ENCODE results near the gene GASK1A. TPM values are rescaled to one million over a fixed set of nuclear protein-coding genes. Genes with fewer than 3 reads are reported as not detected.

GASK1A gene
- total RNA-seq, 1 experiment from 2014 or later = 5.4 TPM

DNA sequence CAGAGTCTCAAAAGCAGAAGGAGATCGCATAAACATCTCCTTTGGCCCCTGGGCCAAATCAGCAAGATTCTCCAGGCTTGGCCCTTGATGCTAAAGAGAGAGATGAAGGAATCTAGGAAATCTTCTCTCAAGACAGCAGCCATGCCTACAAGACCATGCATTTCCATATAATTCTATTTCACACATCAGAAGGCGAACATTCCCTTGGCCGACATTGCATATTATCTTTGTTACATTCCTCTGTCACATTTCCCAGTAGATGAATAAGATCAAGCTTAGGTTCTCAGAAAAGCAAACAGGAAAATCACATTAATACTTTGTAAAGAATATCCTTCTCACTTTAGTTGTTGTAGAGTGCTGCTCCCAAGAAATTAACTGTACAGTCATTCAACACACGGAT, 21.3 kb downstream of the GASK1A start:
- Mint-ChIP-seq H3K4me3 (no peak overlapping the region), H3K27ac (no peak overlapping the region), H3K4me1 (peaks cover 3 to 11% of the 10 kb centered on the region in 2 experiments; a peak in 2 of 4 replicates), H3K36me3 (ENCODE audit: insufficient read depth in 1 of 3, low read depth in 3 of 3) (no peaks in the 10 kb centered on the region; a peak in 1 of 7 replicates), H3K27me3 (ENCODE audit: low read depth) (no peaks in the 10 kb centered on the region; the same call in 1 of the 2 replicates), H3K9me3 (no peaks in the 10 kb centered on the region)
- no peak overlapping the region for H2BK120ac ChIP-seq (ENCODE audit: low read depth, low read length, poor library complexity, severe bottlenecking)
- H3K4me2 ChIP-seq (ENCODE audit: insufficient read depth, insufficient read length, low read length) = no peak overlapping the region
- no peak overlapping the region for H3K56ac ChIP-seq (ENCODE audit: insufficient read length, low read depth, low read length)
- H3K27ac ChIP-seq (ENCODE audit: insufficient read length, low read depth, low read length) = no peak overlapping the region
- no peaks in the 10 kb centered on the region for H3K27me3 ChIP-seq (ENCODE audit: insufficient read depth, low read length)
- H3K23me2 ChIP-seq (ENCODE audit: insufficient read length, low read depth, low read length, poor library complexity, severe bottlenecking) = no peaks in the 10 kb centered on the region
- H3K18ac ChIP-seq (ENCODE audit: insufficient read length, low read depth, low read length) = no peak overlapping the region
- no peaks in the 10 kb centered on the region for H3K79me1 ChIP-seq (ENCODE audit: insufficient read depth, low read depth, low read length, poor library complexity, severe bottlenecking)
- no peak overlapping the region for H3K4ac ChIP-seq (ENCODE audit: low read depth, low read length)
- H2BK12ac ChIP-seq (ENCODE audit: insufficient read length, low read depth, low read length) = no peak overlapping the region
- no peaks in the 10 kb centered on the region for H3K79me2 ChIP-seq (ENCODE audit: insufficient read depth, low read length)
- no peak overlapping the region for H2AFZ ChIP-seq (ENCODE audit: low read length)
- H3K14ac ChIP-seq (ENCODE audit: insufficient read depth, low read length) = no peak overlapping the region
- H2BK20ac ChIP-seq (ENCODE audit: low read depth, low read length, poor library complexity, severe bottlenecking) = no peak overlapping the region
- H2BK5ac ChIP-seq (ENCODE audit: insufficient read length, low read length) = no peak overlapping the region
- H2AK5ac ChIP-seq (ENCODE audit: insufficient read length, low read length) = no peak overlapping the region
- no peak overlapping the region for H3K9ac ChIP-seq (ENCODE audit: extremely low read depth, insufficient read length, low read length)
- DNase-seq = no peak
- H3K4me1 ChIP-seq (ENCODE audit: insufficient read depth, low read length) = no peaks in the 10 kb centered on the region
- H3K23ac ChIP-seq (ENCODE audit: insufficient read length, low read depth, low read length) = no peak overlapping the region
- H4K91ac ChIP-seq (ENCODE audit: insufficient read length, low read depth, low read length) = no peak overlapping the region
- no peak overlapping the region for H2BK15ac ChIP-seq (ENCODE audit: low read depth, low read length)
- H4K5ac ChIP-seq (ENCODE audit: insufficient read length, low read depth, low read length) = no peak overlapping the region
- H3K9me3 ChIP-seq (ENCODE audit: control insufficient read depth, low read depth, low read length) = no peaks in the 10 kb centered on the region
- no peak overlapping the region for H3T11ph ChIP-seq (ENCODE audit: low read length)
- TF ChIP-seq CTCF (conservative IDR thresholded peaks at IDR 0.05) = no peak
- H4K20me1 ChIP-seq (ENCODE audit: control insufficient read depth, insufficient read depth, insufficient read length) = no peaks in the 10 kb centered on the region
- no peak overlapping the region for H4K8ac ChIP-seq (replicated peaks; ENCODE audit: insufficient read length, low read depth, low read length)
- WGBS (ENCODE audit: extremely low coverage, insufficient read length, low lambda C conversion rate) = no CpG with 5 or more reads among the region's 4 CpGs

Data from H9 (cell line).